Subcutaneous adipose tissue (tissue), 4 donors: ENCODE results near the gene PLS1. TPM values are rescaled to one million over a fixed set of nuclear protein-coding genes. Genes with fewer than 3 reads are reported as not detected.

Source experiments
- CTCF ChIP-seq: fragments of 450-650 bp; IDR thresholded peaks from one replicate; pipeline ENCODE4 v1.5.1; 2016; ENCODE audit warnings: low read depth, mild to moderate bottlenecking, control low read depth, antibody characterized with exemption, moderate library complexity
- total RNA-seq, 4 donors: library from RNA; depleted of rRNA; stranded (reverse); fragments of >200 nt; gene quantifications; one replicate each; pipeline ENCODE4 v1.1.0, GENCODE V29; 2016

The PLS1 gene
- total RNA-seq, 4 donors from 2014 or later: 0.88 to 2.9 (median 2.4) TPM; not detected in 1

DNA sequence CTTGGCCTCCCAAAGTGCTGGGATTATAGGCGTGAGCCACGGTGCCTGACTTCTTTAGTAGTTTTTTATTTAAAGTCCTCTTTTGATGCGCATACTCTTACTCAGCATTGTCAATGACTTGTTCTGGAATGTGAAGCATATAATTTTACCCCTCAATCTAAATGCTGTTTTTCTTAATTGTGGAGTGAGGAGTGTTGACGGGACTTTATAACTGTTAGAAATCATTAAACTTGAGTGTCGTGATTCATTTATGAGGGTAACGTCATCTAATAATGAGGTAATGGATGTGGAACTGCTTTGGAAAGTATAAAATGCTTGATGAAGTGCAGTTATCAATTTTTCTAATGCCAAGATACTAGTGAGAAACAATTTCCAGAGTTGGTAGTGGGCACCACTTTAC, 48.3 kb downstream of the PLS1 start:
- no peak for TF ChIP-seq CTCF

- no peak for TF ChIP-seq CTCF
Measured at GRCh38 chr3:142645236-142645793, 49.1 kb downstream of the PLS1 start.

DNA sequence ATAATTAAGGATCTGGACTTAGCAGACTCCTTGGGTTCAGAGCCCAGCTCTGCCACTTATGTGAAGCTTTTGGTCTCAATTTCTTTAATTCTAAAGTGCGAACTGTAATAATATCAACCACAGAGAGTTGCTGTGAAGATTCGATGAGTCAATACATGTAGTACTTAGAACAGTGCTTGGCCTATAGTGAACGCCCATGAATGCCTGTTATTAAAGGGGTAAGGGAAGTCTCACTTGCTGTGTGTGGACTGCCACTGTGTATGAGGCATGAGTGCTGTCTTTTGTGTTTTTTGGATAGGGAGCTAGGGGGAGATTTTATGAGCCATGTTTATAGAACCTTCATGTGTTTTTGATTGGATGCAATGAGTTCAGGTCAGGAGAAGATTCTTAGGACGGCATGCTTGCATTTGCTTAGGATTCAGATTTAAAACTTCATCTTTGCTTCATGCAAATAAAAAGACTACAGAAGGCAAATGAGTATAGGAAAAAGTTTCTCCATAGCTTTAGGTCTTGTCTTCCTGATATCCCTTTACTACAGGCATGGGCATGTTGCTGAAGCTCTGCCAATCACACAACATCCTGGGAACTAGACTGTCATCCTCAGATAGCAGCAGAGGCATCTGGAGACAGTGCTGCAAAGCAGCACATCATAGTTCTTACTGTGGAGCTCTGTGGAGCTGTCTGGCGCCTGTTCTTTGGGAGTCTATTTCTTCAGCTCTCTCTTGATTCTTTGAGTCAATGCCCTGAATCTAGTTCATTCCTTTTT, 50.0 kb downstream of the PLS1 start:
- TF ChIP-seq CTCF: no peak

DNA sequence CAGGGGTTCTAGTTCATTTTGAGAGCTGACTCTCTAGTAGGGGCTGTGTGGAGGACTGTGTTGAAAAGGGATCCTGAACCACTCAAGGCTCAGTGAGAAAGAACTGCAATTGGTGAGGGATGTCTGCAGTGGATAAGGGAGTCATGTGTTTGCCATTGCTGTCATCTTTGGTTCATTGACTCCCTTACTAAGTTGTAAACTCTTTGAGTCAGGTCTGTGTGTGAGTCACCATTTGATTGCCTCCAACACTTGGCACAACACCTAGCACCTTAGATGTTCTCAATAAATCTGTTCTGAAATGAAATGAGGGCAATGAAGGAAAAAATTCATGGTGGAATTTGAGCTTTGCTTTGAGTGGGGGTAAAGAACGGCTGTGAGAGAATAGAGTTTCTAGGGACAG, 51.7 kb downstream of the PLS1 start:
- TF ChIP-seq CTCF: no peak

DNA sequence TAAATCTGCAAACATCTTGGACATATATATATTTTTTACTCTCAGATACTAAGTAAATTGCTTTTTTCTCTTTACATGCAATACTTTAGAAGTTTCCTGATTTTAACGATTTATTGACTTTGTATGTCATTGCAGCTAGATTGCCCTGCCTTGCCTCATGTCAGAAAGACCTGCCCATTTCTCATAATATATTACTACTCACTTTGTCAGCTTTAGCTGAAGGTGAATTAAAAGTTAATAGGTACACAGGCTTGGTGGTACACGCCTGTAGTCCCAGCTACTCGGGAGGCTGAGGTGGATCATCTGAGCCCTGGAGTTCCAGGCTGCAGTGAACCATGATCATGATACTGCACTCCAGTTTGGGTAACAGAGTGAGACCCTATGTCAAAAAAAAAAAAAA, 52.8 kb downstream of the PLS1 start:
- no peak for TF ChIP-seq CTCF

GRCh38 chr3:142650001-142650693, 54.0 kb downstream of the PLS1 start:
- TF ChIP-seq CTCF: no peak

DNA sequence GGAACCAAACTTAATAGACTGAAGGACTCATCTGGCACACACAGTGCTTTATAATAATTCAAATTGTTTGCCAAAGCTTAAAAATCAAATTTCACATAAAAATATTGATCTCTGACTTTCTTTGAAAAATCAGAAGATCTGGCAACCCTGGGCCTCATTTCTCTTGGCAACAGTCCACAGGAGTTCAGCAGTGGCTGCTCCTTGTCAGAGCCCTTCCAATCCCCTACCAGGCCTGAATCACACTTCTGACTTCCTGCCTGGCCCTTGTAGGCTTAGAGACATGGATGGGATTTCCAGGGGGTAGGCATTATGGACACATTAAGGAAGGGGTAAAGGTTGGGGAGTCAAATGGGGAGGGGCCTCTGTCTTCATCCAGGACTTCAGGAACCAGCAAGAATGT, 55.5 kb downstream of the PLS1 start:
- no peak for TF ChIP-seq CTCF
